ENCODE measurements around the gene IGLL5.

Gene IGLL5

DNA sequence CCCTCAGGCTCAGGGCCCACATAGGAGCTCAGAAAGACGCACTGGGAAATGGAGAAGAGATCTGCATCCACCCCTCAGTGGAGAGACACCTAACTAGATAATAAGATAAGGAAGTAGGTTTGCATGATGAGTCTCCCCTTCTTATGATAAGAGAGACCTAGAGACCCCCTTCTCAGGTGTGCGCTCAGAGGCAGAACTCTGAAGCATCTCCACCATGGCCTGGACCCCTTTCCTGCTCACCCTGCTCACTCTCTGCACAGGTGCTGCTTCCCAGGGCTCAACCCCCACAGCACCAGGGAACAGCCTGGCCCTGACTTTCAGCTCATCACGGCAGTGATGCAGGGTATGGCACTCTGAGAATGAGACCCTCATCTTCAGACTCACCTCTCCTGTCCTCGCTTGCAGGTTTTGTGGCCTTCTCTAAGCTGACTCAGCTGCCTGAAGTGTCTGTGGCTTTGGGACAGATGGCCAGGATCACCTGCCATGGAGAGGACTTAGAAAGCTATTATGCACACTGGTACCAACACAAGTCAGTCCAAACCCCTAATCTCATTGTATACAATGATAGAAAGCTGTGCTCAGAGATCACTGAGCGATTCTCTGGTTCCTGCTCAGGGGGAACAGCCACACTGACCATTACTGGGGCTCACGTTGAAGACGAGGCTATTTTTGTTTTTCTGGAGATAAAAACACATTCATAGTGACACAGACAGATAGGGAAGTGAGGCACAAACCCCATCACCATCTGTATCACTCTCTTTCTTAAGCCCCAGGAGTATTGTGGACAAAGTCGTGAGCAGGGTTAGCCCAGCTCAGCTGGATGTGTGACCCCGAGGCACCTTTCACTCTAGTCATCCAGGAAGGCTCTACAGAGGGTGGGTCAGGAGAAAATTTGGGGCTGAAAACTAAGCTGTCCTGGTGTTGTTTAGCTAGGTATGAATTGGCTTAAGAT, 29.7 kb upstream of the IGLL5 start:
- DNase-seq, result no peak
- in situ Hi-C loops (cut with MboI; ENCODE audit: low pct_unique_long_range_greater_than_20kb, low sequenced_read_pairs), result loop anchor here (10.0 kb wide), 1 partner anchor 97 kb away; no protein-coding TSS in a partner anchor

DNA sequence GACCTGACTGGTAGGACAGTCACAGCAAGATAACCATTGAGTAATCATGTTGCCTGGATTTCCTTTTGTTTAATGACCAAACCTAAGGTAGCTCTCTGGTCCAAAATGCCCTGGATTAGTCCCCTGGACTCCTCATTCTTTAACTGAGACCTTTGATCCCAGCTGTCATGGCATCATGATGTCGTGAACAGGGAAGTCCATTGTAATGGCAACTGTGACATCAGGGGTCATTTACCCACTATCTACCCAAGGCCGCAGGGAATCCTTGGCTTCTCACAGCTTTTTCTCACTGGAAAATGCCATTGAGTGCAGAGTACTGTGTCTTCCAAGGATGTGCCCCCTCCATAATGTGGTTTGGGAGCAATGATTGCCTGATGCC, 29.1 kb upstream of the IGLL5 start:
- DNase-seq, result no peak
- in situ Hi-C loops (cut with MboI; ENCODE audit: low pct_unique_long_range_greater_than_20kb, low sequenced_read_pairs), result loop anchor here (10.0 kb wide), 1 partner anchor 96 kb away; no protein-coding TSS in a partner anchor

DNA sequence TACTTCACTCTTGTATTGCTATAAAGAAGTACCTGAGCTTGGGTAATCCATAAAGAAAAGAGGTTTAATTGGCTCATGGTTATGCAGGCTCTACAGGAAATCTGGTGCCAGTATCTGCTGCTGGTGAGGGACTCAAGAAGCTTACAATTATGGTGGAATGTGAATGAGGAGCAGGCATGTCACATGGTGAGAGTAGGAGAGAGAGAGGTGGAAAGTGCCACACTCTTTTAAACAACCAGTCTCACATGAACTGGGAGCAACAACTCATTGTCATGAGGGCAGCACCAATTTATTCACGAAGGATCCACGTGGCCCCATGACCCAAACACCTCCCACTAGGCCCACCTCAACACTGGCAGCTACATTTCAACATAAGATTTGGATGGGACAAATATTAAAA, 24.6 kb upstream of the IGLL5 start:
- no peak for DNase-seq
- in situ Hi-C loops (cut with MboI; ENCODE audit: low pct_unique_long_range_greater_than_20kb, low sequenced_read_pairs), result no loop called here

DNA sequence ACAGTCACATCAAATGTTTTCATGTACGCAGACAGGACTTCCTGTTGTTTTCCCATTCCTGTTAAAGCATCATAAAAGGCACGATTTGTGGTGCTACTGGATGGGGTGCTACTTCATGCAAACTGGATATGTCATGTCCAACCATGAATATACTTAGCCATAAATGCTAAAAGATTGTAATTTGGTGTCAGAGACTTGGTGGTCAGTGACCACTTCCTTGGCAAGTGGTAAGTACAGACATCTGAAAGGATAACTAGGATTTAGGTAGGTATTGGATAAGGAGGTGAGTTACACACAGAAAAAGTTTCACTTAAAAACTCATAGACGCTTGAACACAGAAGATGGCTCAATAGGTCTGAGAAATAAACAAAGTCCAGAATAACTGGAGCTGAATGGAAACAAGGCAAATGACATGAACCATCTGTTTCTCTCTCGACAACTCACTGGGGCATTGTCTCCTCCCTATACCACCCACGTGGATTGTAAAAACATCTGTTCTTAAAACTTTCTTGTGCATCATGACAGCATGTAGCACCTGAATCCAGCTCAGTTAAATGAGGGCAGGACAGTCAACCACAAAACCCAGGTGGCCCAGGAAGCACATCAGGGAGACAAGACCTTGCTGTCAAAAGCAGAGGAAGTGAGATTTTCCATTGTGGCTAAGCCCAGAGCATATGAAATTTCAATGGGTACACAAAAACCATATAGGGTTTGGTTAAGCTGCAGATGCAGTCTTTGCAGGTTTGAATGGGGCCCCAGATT, 22.1 kb upstream of the IGLL5 start:
- no peak for DNase-seq

DNA sequence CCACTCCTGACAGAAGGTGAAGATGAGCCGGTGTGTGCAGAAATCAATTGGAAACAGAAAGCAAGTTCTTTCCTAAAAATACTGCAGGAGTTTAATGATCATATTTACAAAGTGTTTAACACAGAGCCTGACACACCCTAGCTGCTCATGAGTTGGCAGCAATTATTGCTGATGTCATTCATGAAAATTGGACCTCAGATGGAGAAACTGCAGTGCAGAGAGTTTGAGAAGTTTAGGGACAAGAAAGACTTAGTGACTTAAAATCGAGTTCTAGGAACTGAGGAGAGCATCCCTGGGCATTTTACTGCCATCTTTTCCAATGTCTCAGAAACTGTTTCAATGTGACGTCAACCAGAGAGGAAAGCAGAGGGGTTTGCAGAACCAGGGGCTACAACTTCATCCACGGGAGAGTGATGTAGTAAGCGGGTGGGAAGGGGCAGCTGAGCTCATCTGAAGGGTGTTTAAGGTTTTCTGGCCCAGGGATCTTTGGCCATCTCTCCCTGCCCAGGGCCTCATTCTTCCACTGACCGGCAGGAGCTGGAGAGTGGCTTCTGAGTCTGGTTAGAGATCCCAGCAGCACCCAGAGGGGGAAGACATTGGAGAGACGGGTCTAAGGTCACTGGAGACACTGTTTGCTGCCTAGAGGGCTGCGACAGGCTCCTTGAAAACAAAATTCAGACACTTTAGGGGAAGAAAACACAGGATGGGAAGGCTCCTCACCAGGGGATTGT, 21.1 kb upstream of the IGLL5 start:
- no peak for DNase-seq
- in situ Hi-C loops (cut with MboI; ENCODE audit: low pct_unique_long_range_greater_than_20kb, low sequenced_read_pairs), result no loop called here

More for the DNA sequence above, 22.1 kb upstream of the IGLL5 start:
- in situ Hi-C loops (cut with MboI; ENCODE audit: low pct_unique_long_range_greater_than_20kb, low sequenced_read_pairs), result no loop called here

DNA sequence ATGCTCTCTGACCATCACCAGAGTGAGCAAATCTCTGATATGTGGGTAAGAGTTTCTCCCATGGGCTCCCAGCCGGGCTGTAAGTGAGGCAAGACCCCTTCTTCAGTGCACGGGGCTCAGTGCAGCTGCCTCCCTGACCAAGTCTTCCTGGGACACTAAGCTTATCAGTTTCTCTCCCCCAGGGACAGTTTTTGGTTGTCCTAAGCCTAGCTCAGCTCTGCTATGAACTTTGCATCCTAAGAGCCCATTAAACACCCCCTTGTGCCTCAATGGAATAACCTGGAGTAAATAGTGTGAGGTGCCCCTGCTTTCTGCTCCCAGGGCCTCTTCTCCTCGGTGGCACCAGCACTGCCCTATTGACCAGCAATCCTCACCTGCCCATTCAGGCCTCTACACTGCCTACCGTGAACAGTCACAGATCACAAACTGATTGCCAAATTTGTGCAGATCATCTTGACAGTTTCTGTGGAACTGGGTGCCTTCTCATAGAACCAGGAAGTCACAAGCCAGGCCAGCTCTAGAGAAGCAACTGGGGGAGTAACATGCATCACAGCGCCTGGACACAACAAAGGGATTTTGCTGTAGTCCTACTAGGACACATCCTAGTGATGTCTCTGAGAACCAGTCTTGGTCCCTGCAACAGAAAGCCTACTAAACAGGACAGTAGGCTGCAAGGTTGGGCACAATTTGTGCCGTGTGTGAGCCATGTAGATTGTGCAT, 19.5 kb upstream of the IGLL5 start:
- no peak for DNase-seq
- in situ Hi-C loops (cut with MboI; ENCODE audit: low pct_unique_long_range_greater_than_20kb, low sequenced_read_pairs), result no loop called here

DNA sequence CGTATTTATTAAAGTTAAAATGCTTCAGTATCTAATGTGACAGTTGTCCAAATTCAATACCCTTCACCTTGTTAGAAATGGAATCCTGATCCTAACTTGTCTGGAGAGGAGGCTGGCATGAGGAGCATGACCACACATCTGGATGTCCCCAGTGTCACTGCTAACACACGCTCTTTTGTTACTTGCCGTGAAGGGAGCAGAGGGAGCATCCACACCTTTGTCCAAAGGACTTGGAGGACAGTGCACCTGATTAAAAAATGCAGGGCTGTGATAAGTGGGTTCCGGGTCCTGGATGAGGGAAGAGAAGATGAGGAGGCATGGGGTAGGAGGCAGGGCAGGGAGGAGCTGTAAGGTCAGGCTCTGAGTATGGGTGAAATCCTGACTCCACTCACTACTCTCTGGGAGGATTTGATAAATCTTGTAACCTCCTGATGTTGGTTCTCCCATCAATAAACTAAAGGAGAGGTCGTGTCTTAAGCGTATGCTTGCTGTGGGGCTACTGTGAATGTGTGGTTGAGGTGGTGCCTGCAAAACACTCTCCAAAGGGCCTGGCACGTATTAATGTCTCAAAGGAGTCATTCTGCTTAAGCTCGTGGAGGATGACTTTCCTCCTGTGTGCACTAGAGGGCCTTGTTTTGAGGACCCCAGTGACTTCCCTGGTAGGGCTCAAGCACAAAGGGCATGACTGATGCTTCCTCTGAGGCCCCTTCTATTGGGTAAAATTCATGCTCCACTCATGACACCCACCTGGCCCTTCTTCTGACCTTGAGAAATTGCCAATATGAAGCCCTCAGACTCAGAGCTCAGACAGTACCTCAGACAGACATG, 16.8 kb upstream of the IGLL5 start:
- in situ Hi-C loops (cut with MboI; ENCODE audit: low pct_unique_long_range_greater_than_20kb, low sequenced_read_pairs), result no loop called here
- DNase-seq, result peak; percentile 3

DNA sequence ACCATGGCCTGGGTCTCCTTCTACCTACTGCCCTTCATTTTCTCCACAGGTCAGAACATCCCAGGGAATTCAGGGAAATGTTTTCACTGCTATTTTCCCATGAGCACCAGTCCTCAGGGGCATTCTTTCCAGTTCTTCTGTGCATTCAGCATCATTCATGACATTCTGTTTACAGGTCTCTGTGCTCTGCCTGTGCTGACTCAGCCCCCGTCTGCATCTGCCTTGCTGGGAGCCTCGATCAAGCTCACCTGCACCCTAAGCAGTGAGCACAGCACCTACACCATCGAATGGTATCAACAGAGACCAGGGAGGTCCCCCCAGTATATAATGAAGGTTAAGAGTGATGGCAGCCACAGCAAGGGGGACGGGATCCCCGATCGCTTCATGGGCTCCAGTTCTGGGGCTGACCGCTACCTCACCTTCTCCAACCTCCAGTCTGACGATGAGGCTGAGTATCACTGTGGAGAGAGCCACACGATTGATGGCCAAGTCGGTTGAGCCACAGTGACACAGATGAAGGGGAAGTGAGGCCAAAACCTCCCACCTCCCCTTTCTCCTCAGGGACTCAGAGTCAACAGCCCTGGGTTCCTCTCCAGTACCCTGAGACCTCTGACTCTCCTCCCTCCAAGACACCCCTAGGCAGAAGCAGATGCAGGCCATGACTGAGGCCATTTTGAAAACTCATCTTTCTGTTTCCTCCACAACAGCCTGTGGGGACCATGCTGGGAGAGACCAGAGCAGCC, 15.9 kb upstream of the IGLL5 start:
- no peak for DNase-seq
- in situ Hi-C loops (cut with MboI; ENCODE audit: low pct_unique_long_range_greater_than_20kb, low sequenced_read_pairs), result no loop called here

DNA sequence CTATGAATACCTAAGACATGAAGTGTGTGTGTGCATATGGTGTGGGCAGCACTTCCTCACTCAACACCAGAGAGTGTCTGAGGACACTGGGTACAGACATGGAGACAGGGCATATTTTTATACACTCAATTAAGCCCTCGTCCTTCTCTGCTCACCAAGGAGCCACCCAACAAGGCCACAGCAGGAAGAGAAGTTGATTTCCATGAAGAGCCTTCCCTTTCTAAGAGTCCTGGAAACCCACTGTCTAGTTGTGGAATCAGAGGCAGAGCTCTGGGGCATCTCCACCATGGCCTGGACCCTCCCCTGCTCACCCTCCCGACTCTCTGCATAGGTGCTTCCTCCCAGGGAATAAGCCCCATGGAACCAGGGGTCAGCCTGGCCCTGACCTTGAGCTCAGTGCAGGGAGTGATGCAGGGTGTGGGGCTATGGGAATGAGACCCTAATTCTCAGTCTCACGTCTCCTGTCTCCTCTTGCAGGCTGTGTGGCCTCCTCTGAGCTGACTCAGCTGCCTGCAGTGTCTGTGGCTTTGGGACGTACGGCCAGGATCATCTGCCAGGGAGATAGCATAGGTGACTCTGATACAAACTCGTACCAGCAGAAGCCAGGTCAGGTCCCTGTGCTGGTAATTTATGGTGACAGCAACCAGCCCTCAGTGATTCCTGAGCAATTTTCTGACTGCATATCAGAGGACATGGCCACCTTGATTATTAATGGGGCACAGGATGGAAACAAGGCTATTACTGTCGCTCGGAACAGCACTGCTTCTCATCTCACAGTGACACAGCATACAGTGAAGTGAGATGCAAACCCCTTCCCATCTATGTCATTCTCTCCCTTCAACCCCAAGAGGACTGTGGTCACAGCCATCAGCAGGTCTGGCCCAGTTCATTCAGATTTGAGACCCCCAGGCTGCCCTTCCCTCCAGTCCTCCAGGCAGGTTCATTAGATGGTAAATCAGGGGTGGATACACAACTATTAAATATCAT, 14.6 kb upstream of the IGLL5 start:
- in situ Hi-C loops (cut with MboI; ENCODE audit: low pct_unique_long_range_greater_than_20kb, low sequenced_read_pairs), result no loop called here
- DNase-seq, result no peak

DNA sequence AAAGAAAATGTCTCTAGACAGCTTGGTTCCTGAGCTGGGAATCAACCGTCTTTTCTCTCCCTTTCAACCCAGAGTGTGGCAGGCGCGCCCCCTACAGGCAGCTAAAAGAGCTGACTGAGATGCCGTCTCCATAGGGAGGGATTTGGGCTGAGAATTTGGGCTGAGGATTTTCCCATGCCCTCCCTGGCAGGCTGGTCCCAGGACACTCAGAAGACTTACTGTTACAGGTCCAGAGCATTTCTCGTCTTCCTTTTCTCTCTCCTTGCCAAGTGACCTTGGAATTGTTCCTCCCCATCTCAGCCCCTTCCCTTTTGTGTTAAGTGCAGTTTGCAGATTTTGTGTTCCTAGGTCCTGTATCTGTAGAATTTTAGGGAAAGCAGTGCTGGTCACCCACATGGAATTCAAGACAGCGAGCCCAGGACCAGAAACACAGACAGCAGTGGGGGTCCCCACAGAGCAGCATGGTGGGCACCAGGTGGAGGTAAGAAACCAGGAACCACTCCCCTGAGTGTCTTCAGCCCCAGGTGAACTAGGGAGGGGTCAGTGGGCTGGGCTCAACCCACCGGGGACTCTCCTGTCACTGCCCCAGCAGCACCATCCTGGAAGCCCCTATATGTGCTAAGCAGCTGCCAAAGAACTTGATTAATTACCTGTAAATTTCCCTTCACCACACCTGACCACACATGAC, 9.9 kb upstream of the IGLL5 start:
- DNase-seq, result peak; percentile 38
- in situ Hi-C loops (cut with MboI; ENCODE audit: low pct_unique_long_range_greater_than_20kb, low sequenced_read_pairs), result no loop called here

DNA sequence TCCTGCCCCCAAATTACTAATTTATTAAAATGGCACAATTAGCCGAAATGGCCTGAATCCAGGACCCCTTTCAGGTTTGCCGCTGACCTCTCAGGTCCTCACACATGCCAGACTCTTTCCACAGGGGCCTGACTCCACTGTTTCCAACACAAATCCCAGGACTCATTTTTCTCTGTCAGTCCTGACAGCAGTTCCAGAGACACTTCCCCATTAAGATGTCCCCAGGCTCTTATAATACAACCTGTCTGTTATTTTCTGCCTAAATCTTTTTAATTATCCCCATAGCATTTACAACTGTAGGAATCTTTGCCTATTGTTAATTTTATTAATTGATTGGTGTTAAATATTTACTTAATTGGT, 9.4 kb upstream of the IGLL5 start:
- DNase-seq, result no peak
- in situ Hi-C loops (cut with MboI; ENCODE audit: low pct_unique_long_range_greater_than_20kb, low sequenced_read_pairs), result no loop called here

DNA sequence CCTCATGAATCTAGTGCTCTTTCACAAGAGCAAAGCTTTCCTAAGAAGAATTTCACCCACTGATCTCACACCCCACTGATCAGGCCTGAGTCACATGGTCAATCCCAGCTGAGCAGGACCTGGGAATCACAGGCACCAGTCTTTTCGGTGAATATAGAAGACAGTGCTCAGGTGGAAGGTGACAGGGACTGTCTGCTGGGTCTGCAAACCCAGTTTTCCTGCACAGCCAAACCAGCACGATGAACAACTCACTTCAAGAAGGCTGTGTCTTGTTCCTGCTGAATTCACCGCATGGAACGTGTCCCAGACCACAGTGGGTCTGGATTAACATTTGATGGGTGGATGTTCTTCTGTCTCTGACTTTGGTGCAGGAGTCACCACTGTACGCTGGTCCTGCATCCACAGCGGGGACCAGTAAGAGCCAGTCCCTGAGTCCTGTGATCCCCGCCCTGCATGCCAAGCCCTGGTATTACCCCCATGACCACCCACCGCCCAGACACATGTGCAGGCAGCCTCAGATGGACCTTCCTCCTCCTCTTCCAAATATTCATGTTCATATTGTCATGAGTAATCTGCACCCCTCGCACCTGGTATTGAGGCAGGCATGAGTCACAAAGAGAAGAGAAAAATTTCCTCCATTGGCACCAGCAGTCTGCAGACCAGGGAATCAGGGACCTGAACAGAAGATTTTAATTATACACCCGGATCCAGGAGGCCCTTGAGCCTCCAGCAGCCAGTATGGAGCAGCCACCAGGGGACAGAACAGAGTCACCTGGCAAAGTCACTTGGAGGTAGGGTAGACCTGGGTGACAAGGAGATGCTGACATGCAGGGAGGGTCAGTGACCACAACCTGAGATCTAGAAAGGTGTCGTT, 8.6 kb upstream of the IGLL5 start:
- no peak for DNase-seq
- in situ Hi-C loops (cut with MboI; ENCODE audit: low pct_unique_long_range_greater_than_20kb, low sequenced_read_pairs), result no loop called here

DNA sequence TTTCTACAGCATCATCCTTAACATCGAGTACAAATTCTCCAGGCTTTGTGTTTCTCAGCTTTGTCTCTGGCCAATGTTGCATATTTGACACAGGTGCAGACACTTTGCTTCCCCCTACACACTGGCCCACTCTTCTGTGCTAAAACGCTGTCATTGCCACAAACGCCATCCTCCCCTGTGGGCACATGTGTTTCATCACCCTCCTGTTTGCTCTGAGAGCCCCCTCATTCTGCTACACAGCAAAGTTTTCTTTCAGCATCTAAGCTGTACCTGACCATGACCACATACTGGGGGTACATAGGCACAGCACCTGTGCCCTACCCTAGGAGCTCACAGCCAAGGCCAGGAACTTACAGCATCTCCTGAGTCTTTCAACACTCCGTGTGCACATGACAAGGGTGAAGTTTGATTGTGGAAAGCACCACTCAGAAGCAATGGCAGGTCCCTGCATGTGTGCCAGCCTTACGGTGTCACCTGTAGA, 7.9 kb upstream of the IGLL5 start:
- in situ Hi-C loops (cut with MboI; ENCODE audit: low pct_unique_long_range_greater_than_20kb, low sequenced_read_pairs), result no loop called here
- no peak for DNase-seq

DNA sequence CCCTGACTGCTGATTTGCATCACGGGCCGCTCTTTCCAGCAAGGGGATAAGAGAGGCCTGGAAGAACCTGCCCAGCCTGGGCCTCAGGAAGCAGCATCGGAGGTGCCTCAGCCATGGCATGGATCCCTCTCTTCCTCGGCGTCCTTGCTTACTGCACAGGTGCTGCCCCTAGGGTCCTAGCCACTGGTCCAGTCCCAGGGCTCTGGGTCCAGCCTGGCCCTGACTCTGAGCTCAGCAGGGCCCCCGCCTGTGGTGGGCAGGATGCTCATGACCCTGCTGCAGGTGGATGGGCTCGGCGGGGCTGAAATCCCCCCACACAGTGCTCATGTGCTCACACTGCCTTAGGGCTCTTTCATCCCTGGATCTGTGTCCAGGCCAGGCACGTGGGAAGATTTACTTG, 7.0 kb upstream of the IGLL5 start:
- DNase-seq, result no peak
- in situ Hi-C loops (cut with MboI; ENCODE audit: low pct_unique_long_range_greater_than_20kb, low sequenced_read_pairs), result no loop called here
